NK-92 treated with Interleukin-12 subunit alpha and Interleukin-12 subunit beta, amount 100 ng/mL, for 24 hours (cell line): Measurements from ENCODE around the gene CD9.
A peak's percentile ranks its signal among the peaks of the same experiment; 100 is the strongest.
"Not testable (repeated sequence)": the region's sequence is repeated elsewhere in the genome, so short reads cannot be mapped to it uniquely, and the experiment has no call there.

Experiments
- DNase-seq: peaks from one replicate; lab custom pipeline; 2025; lab: John Stamatoyannopoulos, UW

Gene CD9

DNA sequence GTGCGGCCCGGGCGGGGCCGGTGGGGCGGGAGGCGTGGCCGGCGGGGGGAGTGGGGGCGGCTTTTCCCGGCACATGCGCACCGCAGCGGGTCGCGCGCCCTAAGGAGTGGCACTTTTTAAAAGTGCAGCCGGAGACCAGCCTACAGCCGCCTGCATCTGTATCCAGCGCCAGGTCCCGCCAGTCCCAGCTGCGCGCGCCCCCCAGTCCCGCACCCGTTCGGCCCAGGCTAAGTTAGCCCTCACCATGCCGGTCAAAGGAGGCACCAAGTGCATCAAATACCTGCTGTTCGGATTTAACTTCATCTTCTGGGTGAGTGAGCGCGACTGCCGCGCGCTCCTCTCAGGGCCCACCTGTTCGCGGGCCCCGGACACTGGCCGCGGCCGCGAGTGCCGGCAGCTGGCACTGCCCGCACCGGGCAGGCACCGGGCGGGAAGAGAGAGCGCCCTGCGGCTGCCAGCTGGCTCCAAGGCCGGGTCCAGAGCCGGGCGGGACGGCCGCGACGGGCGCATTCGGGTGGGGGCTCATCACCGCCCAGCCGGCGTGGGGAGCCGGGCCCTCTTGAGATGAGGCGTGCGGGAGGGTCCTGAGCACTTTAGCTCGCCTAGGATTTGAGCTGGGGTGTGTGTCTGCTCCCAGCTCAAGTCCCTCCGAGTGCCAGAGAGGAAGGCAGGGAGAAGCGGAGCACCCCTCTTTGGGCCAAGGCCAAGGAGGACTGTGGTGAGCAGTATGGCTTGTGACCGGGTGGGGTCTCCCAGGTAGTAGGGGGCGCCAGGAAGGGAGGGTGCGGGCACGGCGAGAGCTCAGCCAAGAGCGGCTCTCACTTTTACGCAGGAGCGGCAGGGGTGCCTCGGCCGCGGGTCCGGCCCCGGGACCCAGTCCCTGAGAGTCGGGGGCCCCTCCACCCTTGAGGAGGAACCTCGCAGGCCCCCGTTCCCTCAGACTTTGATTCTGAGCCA lies at the start of gene CD9:
Gene CD9 (plus strand): TSS at position 145 of the 957 bp plus-strand sequence. CDS start 100 bp downstream, at position 245.
- no peak for DNase-seq

- no peak for DNase-seq
Observed at GRCh38 chr12:6154730-6155459, 45.3 kb upstream of the CD9 start.

GRCh38 chr12:6157482-6157881 lies 42.7 kb upstream of the CD9 start:
- no peak for DNase-seq

- DNase-seq, result no peak
Observed at GRCh38 chr12:6158255-6158654, 41.9 kb upstream of the CD9 start.

- no peak for DNase-seq
Observed at GRCh38 chr12:6158749-6159148, 41.5 kb upstream of the CD9 start.

GRCh38 chr12:6159166-6160011 lies 40.8 kb upstream of the CD9 start:
- DNase-seq, result not testable (repeated sequence)

- DNase-seq, result not testable (repeated sequence)
Observed at GRCh38 chr12:6160049-6160649, 40.1 kb upstream of the CD9 start.

GRCh38 chr12:6161124-6161882 lies 38.9 kb upstream of the CD9 start:
- no peak for DNase-seq

DNA sequence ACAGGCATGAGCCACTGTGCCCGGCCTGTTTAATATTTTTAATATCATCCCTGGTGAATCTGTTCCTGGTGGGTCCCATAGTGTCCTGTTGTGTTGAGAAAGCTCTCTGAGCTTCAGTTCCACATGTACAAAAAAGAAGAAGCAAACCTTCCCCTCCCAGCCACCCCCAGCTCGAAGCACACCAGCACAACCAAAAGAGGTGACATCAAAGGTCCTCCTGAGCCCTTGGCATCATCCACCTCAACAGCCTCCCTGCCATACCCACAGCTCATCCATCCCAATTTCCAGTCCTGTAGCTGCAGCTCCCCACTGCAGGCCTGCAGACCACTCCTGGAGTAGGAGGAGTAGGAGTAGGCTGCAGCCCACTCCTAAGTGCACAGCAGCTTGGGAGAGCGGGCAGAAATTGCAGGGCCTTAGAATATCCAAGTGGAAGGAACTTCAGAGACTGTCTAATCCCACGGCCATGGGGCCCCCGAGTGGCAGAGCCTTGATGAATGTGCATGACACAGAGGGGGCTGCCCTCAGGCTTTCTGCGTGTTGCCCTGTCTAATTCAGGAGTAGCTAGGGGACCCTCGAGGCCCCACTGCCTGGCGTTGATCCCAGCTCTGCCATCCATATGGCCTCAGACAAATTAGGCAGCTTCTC lies 36.7 kb upstream of the CD9 start:
- no peak for DNase-seq

DNA sequence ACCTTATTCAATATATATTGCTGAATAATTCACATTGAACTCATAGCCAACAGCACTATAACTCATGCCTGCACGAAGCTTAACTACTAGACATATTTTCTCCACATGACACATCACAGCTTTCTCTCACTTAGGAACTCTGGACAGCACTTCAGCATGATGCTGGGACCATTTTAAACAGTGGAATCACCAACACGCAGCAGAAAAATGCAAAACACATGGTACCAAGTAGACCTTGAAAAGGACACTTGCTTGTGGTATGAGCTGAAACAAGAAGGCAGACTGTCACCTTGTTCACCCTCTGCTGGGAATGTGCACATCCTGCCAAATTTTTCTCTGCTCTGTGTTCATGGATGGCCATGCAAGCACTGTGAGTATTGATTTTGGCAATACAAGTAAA lies 34.8 kb upstream of the CD9 start:
- DNase-seq, result no peak

- no peak for DNase-seq
Observed at GRCh38 chr12:6166808-6167207, 33.4 kb upstream of the CD9 start.

GRCh38 chr12:6167327-6168280 lies 32.6 kb upstream of the CD9 start:
- peak; percentile 23 for DNase-seq

DNA sequence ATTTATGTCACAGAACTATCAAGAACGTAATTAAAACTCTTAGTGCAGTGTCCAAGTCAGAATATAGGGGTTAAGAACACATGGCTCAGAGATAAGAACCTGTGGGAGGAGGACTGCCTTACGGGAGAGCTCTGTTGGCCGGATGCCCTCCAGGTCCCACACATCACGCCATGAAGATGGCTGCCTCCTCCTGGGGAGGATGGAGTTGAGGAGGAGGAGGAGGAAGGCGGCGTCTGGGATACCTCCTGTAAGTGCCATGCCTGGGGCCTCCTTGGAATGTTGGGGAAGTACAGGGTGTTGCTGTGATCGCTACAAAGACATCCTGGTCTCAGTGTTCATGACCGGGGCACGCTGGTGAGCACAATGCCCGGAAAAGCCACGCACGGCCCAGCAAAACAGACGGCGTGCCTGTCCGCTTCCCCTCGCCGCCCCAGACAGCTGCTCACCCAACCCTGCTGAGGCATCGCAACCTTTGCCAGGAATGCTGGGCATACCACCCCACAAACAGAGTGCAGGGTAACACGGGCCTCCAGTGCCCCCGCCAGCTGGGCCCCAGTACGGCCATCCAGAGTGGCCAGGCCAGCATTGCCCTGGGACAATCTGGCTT lies 28.7 kb upstream of the CD9 start:
- no peak for DNase-seq

DNA sequence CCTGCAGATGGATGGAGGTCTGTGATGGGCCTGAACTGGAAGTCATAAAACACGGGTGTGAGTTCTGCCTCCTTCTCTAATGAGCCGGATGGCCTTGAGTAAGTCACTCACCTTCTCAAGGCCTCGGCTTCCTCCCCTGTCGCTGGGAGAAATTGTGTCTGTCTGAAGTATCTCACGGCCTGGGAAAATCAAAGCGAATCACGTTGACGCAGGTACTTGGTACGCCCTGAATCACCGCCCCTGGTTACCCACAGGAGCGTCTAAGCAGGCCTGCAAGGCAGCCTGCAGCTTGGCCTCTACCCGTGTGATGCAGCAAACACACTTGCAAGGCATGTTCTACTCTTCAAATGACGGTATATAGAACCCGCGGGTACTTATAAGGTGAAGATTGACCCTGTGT lies 28.1 kb upstream of the CD9 start:
- no peak for DNase-seq

DNA sequence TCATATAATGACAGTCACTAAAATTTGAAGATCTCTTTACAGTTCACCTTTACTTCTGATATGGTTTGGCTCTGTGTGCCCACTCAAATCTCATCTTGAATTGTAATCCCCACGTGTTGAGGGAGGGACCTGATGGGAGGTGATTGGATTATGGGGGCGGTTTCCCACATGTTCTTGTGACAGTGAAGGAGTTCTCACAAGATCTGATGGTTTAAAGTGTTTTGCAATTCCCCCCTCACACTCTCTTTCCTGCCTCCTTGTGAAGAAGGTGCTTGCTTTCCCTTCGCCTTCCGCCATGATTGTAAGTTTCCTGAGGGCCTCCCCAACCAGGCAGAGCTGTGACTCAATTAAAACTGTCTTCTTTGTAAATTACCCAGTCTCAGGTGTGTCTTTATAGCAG lies 27.3 kb upstream of the CD9 start:
- DNase-seq, result no peak

GRCh38 chr12:6177642-6178358 lies 22.4 kb upstream of the CD9 start:
- no peak for DNase-seq

GRCh38 chr12:6178981-6179761 lies 21.0 kb upstream of the CD9 start:
- no peak for DNase-seq
